Upper lobe of right lung (tissue), 1 donor: ENCODE results near the gene SESTD1. TPM values are rescaled to one million over a fixed set of nuclear protein-coding genes. Genes with fewer than 3 reads are reported as not detected.

Experiments used
- ATAC-seq: fragments of 200-7000 bp; cut with Tn5 transposase; one replicate; pipeline ENCODE4 v1.9.1; 2020; ENCODE audit warnings: mild to moderate bottlenecking, moderate library complexity
- DNase-seq: peaks from one replicate; pipeline ENCODE4 v3.0.0-alpha.2; 2020
- H3K27ac ChIP-seq: fragments of 200-600 bp; one replicate; pipeline ENCODE4 v1.8.0; 2022
- H3K27me3 ChIP-seq: fragments of 200-600 bp; one replicate; pipeline ENCODE4 v1.8.0; 2022; ENCODE audit warnings: mild to moderate bottlenecking
- H3K36me3 ChIP-seq: fragments of 200-600 bp; one replicate; pipeline ENCODE4 v1.8.0; 2022
- H3K4me1 ChIP-seq: fragments of 200-600 bp; one replicate; pipeline ENCODE4 v1.8.0; 2022
- H3K4me3 ChIP-seq: fragments of 200-600 bp; one replicate; pipeline ENCODE4 v1.8.0; 2022; ENCODE audit warnings: mild to moderate bottlenecking
- H3K9me3 ChIP-seq: fragments of 200-600 bp; one replicate; pipeline ENCODE4 v1.8.0; 2022
- CTCF ChIP-seq: fragments of 200-600 bp; IDR thresholded peaks from one replicate; pipeline ENCODE4 v1.8.0; 2022; ENCODE audit warnings: antibody characterized with exemption
- intact Hi-C: fragments of 100-400 bp; cut with DNase I; formaldehyde crosslinking; loops from one replicate; pipeline ENCODE4 v1.11.0; 2022
- total RNA-seq: library from RNA; stranded (reverse); fragmentation: NEBNext Ultra II Directional; extraction: Animal tissue kit (Norgen Biotek cat#: 25700); gene quantifications from one replicate; pipeline ENCODE4 v1.2.1, GENCODE V29; 2021
- donor health status: DM: no; HTN: yes; CAD: no; lungs with severe emphysema.

The SESTD1 gene
- total RNA-seq, 1 donor from 2014 or later, result 107 TPM

DNA sequence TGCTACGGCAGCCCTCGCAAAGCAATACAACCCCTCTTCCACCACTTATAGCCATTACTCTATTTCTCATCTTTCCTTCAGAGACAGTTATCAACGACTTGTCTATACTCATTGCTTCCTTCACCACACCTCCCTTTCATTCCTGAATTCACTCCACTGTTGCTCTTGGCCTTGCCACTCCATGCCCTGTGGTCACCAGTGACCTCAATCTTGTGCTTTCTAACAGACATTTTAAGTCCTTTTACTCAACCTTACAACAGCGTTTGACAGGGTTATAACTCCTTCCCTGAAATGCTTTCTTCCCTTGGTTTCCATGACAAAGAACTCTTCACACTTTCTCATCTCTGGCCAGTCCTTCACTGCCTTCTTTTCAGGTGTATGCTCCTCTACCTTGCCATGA, 124.1 kb downstream of the SESTD1 start:
- TF ChIP-seq CTCF, result no peak
- no peak overlapping the region for H3K27ac ChIP-seq
- DNase-seq (no peak), ATAC-seq (no peak)
- H3K36me3 ChIP-seq, result peaks cover 55% of the 10 kb centered on the region
- intact Hi-C loops, result no loop called here
- H3K4me1 ChIP-seq, result no peaks in the 10 kb centered on the region
- no peaks in the 10 kb centered on the region for H3K27me3 ChIP-seq
- no peaks in the 10 kb centered on the region for H3K9me3 ChIP-seq
- H3K4me3 ChIP-seq, result no peak overlapping the region

- intact Hi-C loops, result no loop called here
- Histone ChIP-seq H3K4me3 (no peak overlapping the region), H3K27me3 (no peaks in the 10 kb centered on the region), H3K9me3 (no peaks in the 10 kb centered on the region), H3K4me1 (no peaks in the 10 kb centered on the region), H3K36me3 (peaks cover 49% of the 10 kb centered on the region), H3K27ac (no peak overlapping the region)
- DNase-seq (no peak), ATAC-seq (no peak)
- no peak for TF ChIP-seq CTCF
These were observed 125.1 kb downstream of the SESTD1 start for GRCh38 chr2:179139506-179139905.

DNA sequence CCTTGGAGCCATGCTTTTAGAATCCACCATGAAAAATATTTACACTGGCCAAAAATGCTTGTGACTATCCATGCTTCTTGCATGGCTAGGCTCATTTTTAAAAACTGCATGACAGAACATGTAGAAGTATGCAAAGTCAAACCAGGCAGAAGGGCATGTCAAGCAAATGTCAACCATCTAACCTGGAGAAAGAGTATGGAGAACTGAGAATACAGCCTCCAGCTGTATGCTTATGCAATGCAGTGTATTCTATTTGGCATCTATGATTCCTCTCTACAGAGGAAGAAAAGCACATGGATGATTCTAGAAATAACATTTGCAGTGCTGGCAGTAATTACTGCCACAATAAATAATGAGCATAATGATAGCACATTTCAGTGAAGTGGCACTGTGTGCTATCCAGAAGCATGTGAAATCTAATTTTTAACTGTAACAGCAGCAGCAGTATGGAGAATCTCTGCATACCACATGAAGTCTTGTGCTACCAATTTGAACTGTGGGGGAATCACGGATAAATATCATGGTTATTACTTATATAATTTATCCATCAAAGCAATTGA, 127.4 kb downstream of the SESTD1 start:
- Histone ChIP-seq H3K27me3 (no peaks in the 10 kb centered on the region), H3K27ac (no peak overlapping the region), H3K4me1 (no peaks in the 10 kb centered on the region), H3K36me3 (peaks cover 39% of the 10 kb centered on the region), H3K9me3 (no peaks in the 10 kb centered on the region), H3K4me3 (no peak overlapping the region)
- DNase-seq (no peak), ATAC-seq (no peak)
- no peak for TF ChIP-seq CTCF
- intact Hi-C loops, result no loop called here

- peaks cover 18% of the 10 kb centered on the region for H3K36me3 ChIP-seq
- DNase-seq (no peak), ATAC-seq (no peak)
- H3K9me3 ChIP-seq, result no peaks in the 10 kb centered on the region
- H3K27ac ChIP-seq, result no peak overlapping the region
- H3K4me3 ChIP-seq, result no peak overlapping the region
- intact Hi-C loops, result no loop called here
- no peak for TF ChIP-seq CTCF
- H3K4me1 ChIP-seq, result no peaks in the 10 kb centered on the region
- H3K27me3 ChIP-seq, result no peaks in the 10 kb centered on the region
These were observed 131.6 kb downstream of the SESTD1 start for GRCh38 chr2:179133016-179133415.

GRCh38 chr2:179132076-179132475, 132.6 kb downstream of the SESTD1 start:
- H3K4me1 ChIP-seq, result no peaks in the 10 kb centered on the region
- H3K9me3 ChIP-seq, result no peaks in the 10 kb centered on the region
- no peak for TF ChIP-seq CTCF
- DNase-seq (no peak), ATAC-seq (no peak)
- no peaks in the 10 kb centered on the region for H3K27me3 ChIP-seq
- intact Hi-C loops, result no loop called here
- H3K27ac ChIP-seq, result no peak overlapping the region
- no peak overlapping the region for H3K4me3 ChIP-seq
- peaks cover 15% of the 10 kb centered on the region for H3K36me3 ChIP-seq

- no peaks in the 10 kb centered on the region for H3K9me3 ChIP-seq
- no peak for TF ChIP-seq CTCF
- no peak for DNase-seq
- intact Hi-C loops, result no loop called here
- ATAC-seq, result no peak
- H3K36me3 ChIP-seq, result peaks cover 15% of the 10 kb centered on the region
- H3K4me3 ChIP-seq, result no peak overlapping the region
- no peak overlapping the region for H3K27ac ChIP-seq
- H3K4me1 ChIP-seq, result no peaks in the 10 kb centered on the region
- H3K27me3 ChIP-seq, result no peaks in the 10 kb centered on the region
These were observed 134.1 kb downstream of the SESTD1 start for GRCh38 chr2:179130560-179130959.
